IMR-90 (cell line): ENCODE measurements around the gene GP5. TPM values are rescaled to one million over a fixed set of nuclear protein-coding genes. Genes with fewer than 3 reads are reported as not detected.

ENCODE experiments used
- ATAC-seq: fragments of 200-7000 bp; cut with Tn5 transposase; 2 replicates; pipeline ENCODE4 v1.9.1; 2020; ENCODE audit warnings: low read depth, mild to moderate bottlenecking, moderate library complexity
- BruUV-seq: library from RNA; stranded (reverse); fragments of 400-500 nt; replicated peaks from 2 replicates; lab custom pipeline; 2021; lab: Mats Ljungman, UMichigan
- CTCF ChIA-PET: fragments of 300-600 bp; formaldehyde crosslinking; extraction: SDS; loops from one replicate; lab custom pipeline; 2021; ENCODE audit warnings: antibody characterized with exemption; lab: Yijun Ruan, JAX
- POLR2A ChIA-PET: fragments of 300-600 bp; sonication (Branson Sonifier 250); formaldehyde crosslinking; loops from one replicate; lab custom pipeline; 2022; ENCODE audit warnings: antibody characterized with exemption; ENCODE audit not compliant: unreplicated experiment; lab: Charles Lee
- DNase-seq: peaks from one replicate; pipeline ENCODE4 v3.0.0; 2013
- H2AFZ ChIP-seq: replicated peaks from 2 replicates; pipeline ENCODE3; 2013; ENCODE audit warnings: low read length, mild to moderate bottlenecking; ENCODE audit not compliant: poor library complexity
- H2AK5ac ChIP-seq: 2 replicates; pipeline ENCODE4 v1.6.1; 2013; ENCODE audit warnings: low read depth, low read length, inconsistent platforms
- H2AK9ac ChIP-seq: replicated peaks from 2 replicates; pipeline ENCODE3; 2013; ENCODE audit warnings: mild to moderate bottlenecking, low read depth, low read length, moderate library complexity; ENCODE audit not compliant: poor library complexity
- H2BK120ac ChIP-seq: 2 replicates; pipeline ENCODE4 v1.6.1; 2013; ENCODE audit warnings: low read depth, low read length, inconsistent platforms
- H2BK15ac ChIP-seq: 3 replicates; pipeline ENCODE4 v1.6.1; 2013; ENCODE audit warnings: low read depth, low read length, inconsistent platforms
- H2BK20ac ChIP-seq: 2 replicates; pipeline ENCODE4 v1.6.1; 2013; ENCODE audit warnings: low read depth, mild to moderate bottlenecking, inconsistent platforms, low read length, moderate library complexity
- H2BK5ac ChIP-seq: 2 replicates; pipeline ENCODE4 v1.6.1; 2013; ENCODE audit warnings: mild to moderate bottlenecking, low read depth, low read length, inconsistent platforms; ENCODE audit not compliant: poor library complexity, severe bottlenecking
- H3K14ac ChIP-seq: replicated peaks from 2 replicates; pipeline ENCODE4 v1.6.1; 2013; ENCODE audit warnings: low read depth, low read length, inconsistent platforms
- H3K18ac ChIP-seq: 2 replicates; pipeline ENCODE4 v1.6.1; 2013; ENCODE audit warnings: low read depth, low read length, control low read depth
- H3K23ac ChIP-seq: 2 replicates; pipeline ENCODE4 v1.6.1; 2013; ENCODE audit warnings: low read depth, low read length, inconsistent platforms
- H3K27ac ChIP-seq: 2 replicates; pipeline ENCODE4 v1.5.1; 2013; ENCODE audit warnings: mild to moderate bottlenecking, control low read depth, low read length; ENCODE audit not compliant: insufficient read depth
- H3K27me3 ChIP-seq: 2 replicates; pipeline ENCODE4 v1.6.1; 2013; ENCODE audit warnings: low read length; ENCODE audit not compliant: control insufficient read depth, insufficient read depth
- H3K36me3 ChIP-seq: 2 replicates; pipeline ENCODE4 v1.6.1; 2013; ENCODE audit warnings: low read length, mixed read lengths; ENCODE audit not compliant: control insufficient read depth, insufficient read depth
- H3K4ac ChIP-seq: 2 replicates; pipeline ENCODE4 v1.6.1; 2013; ENCODE audit warnings: low read depth, low read length, inconsistent platforms
- H3K4me1 ChIP-seq: 2 replicates; pipeline ENCODE4 v1.6.1; 2013; ENCODE audit warnings: low read length, mixed read lengths; ENCODE audit not compliant: control insufficient read depth, insufficient read depth
- H3K4me2 ChIP-seq: 2 replicates; pipeline ENCODE4 v1.6.1; 2013; ENCODE audit warnings: low read depth, mild to moderate bottlenecking, control low read depth, low read length, moderate library complexity
- H3K4me3 ChIP-seq: 2 replicates; pipeline ENCODE4 v1.5.1; 2013; ENCODE audit warnings: low read depth, mild to moderate bottlenecking, control low read depth, low read length, moderate library complexity; ENCODE audit not compliant: insufficient read depth
- H3K56ac ChIP-seq: 2 replicates; pipeline ENCODE4 v1.6.1; 2013; ENCODE audit warnings: low read length, inconsistent platforms; ENCODE audit not compliant: insufficient read depth; ENCODE audit errors: extremely low read depth
- H3K79me1 ChIP-seq, 2 experiments: 2 replicates each; pipeline ENCODE4 v1.6.1; 2013; ENCODE audit warnings: low read length in 2 of 2, inconsistent platforms in 1 of 2, low read depth in 1 of 2
- H3K9ac ChIP-seq: 2 replicates; pipeline ENCODE4 v1.6.1; 2013; ENCODE audit warnings: low read depth, low read length, control low read depth
- H3K9me1 ChIP-seq: 2 replicates; pipeline ENCODE4 v1.6.1; 2013; ENCODE audit warnings: low read length, inconsistent platforms; ENCODE audit not compliant: insufficient read depth
- H3K9me3 ChIP-seq: 2 replicates; pipeline ENCODE4 v1.6.1; 2013; ENCODE audit warnings: low read length; ENCODE audit not compliant: control insufficient read depth, insufficient read depth
- H4K20me1 ChIP-seq: 2 replicates; pipeline ENCODE4 v1.6.1; 2013; ENCODE audit warnings: low read length, inconsistent platforms; ENCODE audit not compliant: insufficient read depth
- H4K5ac ChIP-seq: 2 replicates; pipeline ENCODE4 v1.6.1; 2013; ENCODE audit warnings: mild to moderate bottlenecking, low read depth, low read length, control low read depth
- H4K8ac ChIP-seq, 2 experiments: 2 replicates each; pipeline ENCODE4 v1.6.1; 2013; ENCODE audit warnings: low read depth in 2 of 2, low read length in 2 of 2, control low read depth in 1 of 2, inconsistent platforms in 1 of 2
- H4K91ac ChIP-seq: 2 replicates; pipeline ENCODE4 v1.6.1; 2013; ENCODE audit warnings: low read depth, low read length, inconsistent platforms; ENCODE audit not compliant: insufficient read depth
- CHD1 ChIP-seq: IDR thresholded peaks from 2 replicates; pipeline ENCODE4 v1.6.1; 2012; ENCODE audit warnings: low read depth, low read length, improper control_type of control experiment
- MAZ ChIP-seq: IDR thresholded peaks from 2 replicates; pipeline ENCODE4 v1.6.1; 2012; ENCODE audit warnings: low read depth, mild to moderate bottlenecking, low read length, improper control_type of control experiment, moderate library complexity, borderline replicate concordance
- RAD21 ChIP-seq: IDR thresholded peaks from 2 replicates; pipeline ENCODE4 v1.6.1; 2012; ENCODE audit warnings: low read length, improper control_type of control experiment
- RCOR1 ChIP-seq: IDR thresholded peaks from 2 replicates; pipeline ENCODE4 v1.6.1; 2012; ENCODE audit warnings: mild to moderate bottlenecking, low read length, improper control_type of control experiment; ENCODE audit not compliant: insufficient replicate concordance
- WGBS, 2 experiments: methylation state at CpG; one replicate each; pipeline versions ENCODE4 v1.1.5 to v1.1.7; 2013; ENCODE audit warnings: missing lambda C conversion rate in 2 of 2; ENCODE audit not compliant: insufficient read length in 1 of 2; ENCODE audit errors: extremely low coverage in 2 of 2; 5-methylcytosine and 5-hydroxymethylcytosine counted together
- dilution Hi-C: fragments of 300-500 bp; cut with HindIII; formaldehyde crosslinking; loops from one replicate; pipeline ENCODE4 v1.14.3; 2018; ENCODE audit warnings: low sequenced_read_pairs; ENCODE audit not compliant: unreplicated experiment
- in situ Hi-C: fragments of 300-500 bp; cut with MboI; formaldehyde crosslinking; loops from 3 replicates; pipeline ENCODE4 v1.14.3; 2019; ENCODE audit warnings: low sequenced_read_pairs, inconsistent platforms, mixed read lengths
- intact Hi-C: fragments of 100-400 bp; cut with micrococcal nuclease; formaldehyde crosslinking; loops from 2 replicates; pipeline ENCODE4 v1.10.0; 2022
- polyA plus RNA-seq, 3 experiments: library from polyadenylated mRNA; depleted of rRNA; stranded (reverse); fragments of >200 nt; gene quantifications; 2 replicates each; pipeline ENCODE4 v1.2.3, GENCODE V29; 2012; ENCODE audit warnings: low replicate concordance in 1 of 3
- total RNA-seq: library from RNA; depleted of rRNA; stranded (reverse); fragments of >200 nt; gene quantifications from 2 replicates; pipeline ENCODE4 v1.2.3, GENCODE V29; 2012

The GP5 gene
- total and polyA plus RNA-seq, 2 of the 4 experiments (the other 2 are of a cell fraction) = under 0.01 to 0.12 TPM

- no CpG with 5 or more reads among the region's 7 CpGs for WGBS, 2 experiments
- H4K8ac ChIP-seq = no peak overlapping the region
- H4K91ac ChIP-seq = no peak overlapping the region
- H2BK5ac ChIP-seq = no peak overlapping the region
- ChIA-PET POLR2A (no interaction called here), CTCF (no interaction called here)
- no peak overlapping the region for H2AK9ac ChIP-seq
- H2BK15ac ChIP-seq = no peak overlapping the region
- H3K23ac ChIP-seq = no peak overlapping the region
- H2BK20ac ChIP-seq = no peak overlapping the region
- H4K20me1 ChIP-seq = no peaks in the 10 kb centered on the region
- TF ChIP-seq CHD1 (no peak), MAZ (no peak), RAD21 (no peak), RCOR1 (no peak)
- H3K36me3 ChIP-seq = no peaks in the 10 kb centered on the region
- no peak overlapping the region for H2BK120ac ChIP-seq
- no peak overlapping the region for H2AFZ ChIP-seq
- no peaks in the 10 kb centered on the region for H3K79me1 ChIP-seq
- H3K56ac ChIP-seq = no peak overlapping the region
- H3K14ac ChIP-seq = no peak overlapping the region
- intact Hi-C loops (no loop called here), in situ Hi-C loops (no loop called here), dilution Hi-C loops (no loop called here)
- ATAC-seq (no peak), DNase-seq (no peak)
- no TSS peak for BruUV-seq
- peaks cover 35% of the 10 kb centered on the region for H3K27me3 ChIP-seq
- H3K4me3 ChIP-seq = no peak overlapping the region
- H3K9me3 ChIP-seq = no peaks in the 10 kb centered on the region; the same call in none of the 2 replicates
- no peak overlapping the region for H3K9ac ChIP-seq
- no peak overlapping the region for H3K4me2 ChIP-seq
- no peak overlapping the region for H2AK5ac ChIP-seq
- H3K4ac ChIP-seq = no peak overlapping the region
- no peak overlapping the region for H3K18ac ChIP-seq
- H4K5ac ChIP-seq = no peak overlapping the region
- no peak overlapping the region for H3K27ac ChIP-seq
- H3K4me1 ChIP-seq = no peaks in the 10 kb centered on the region
- H3K9me1 ChIP-seq = no peaks in the 10 kb centered on the region
Measured at GRCh38 chr3:194386648-194387047, 12.4 kb downstream of the GP5 start.
